ENCODE data around the gene CXorf38.

CXorf38 gene

GRCh38 chrX:40647307-40648197 is at the start of gene CXorf38:
Gene CXorf38, minus strand, starts transcription at chrX:40647561. Its CDS starts 41 bp downstream, at chrX:40647520.
- peak; percentile 94 for DNase-seq

- peak; percentile 5 for DNase-seq
These were observed 47.4 kb upstream of the CXorf38 start for GRCh38 chrX:40694802-40695201.

GRCh38 chrX:40688929-40689328 is 41.6 kb upstream of the CXorf38 start:
- no peak for DNase-seq

GRCh38 chrX:40687169-40687568 is 39.8 kb upstream of the CXorf38 start:
- no peak for DNase-seq

GRCh38 chrX:40685362-40685918 is 38.1 kb upstream of the CXorf38 start:
- DNase-seq: peak; percentile 9

- DNase-seq: no peak
These were observed 36.7 kb upstream of the CXorf38 start for GRCh38 chrX:40684092-40684491.

- DNase-seq: peak; percentile 6
These were observed 35.9 kb upstream of the CXorf38 start for GRCh38 chrX:40683245-40683644.

GRCh38 chrX:40671126-40671525 is 23.8 kb upstream of the CXorf38 start:
- no peak for DNase-seq

- no peak for DNase-seq
These were observed 16.7 kb upstream of the CXorf38 start for GRCh38 chrX:40663880-40664630.

GRCh38 chrX:40663078-40663740 is 15.8 kb upstream of the CXorf38 start:
- DNase-seq: no peak

GRCh38 chrX:40661489-40661888 is 14.1 kb upstream of the CXorf38 start:
- no peak for DNase-seq

GRCh38 chrX:40660381-40660780 is 13.0 kb upstream of the CXorf38 start:
- no peak for DNase-seq

GRCh38 chrX:40653535-40653934 is 6.2 kb upstream of the CXorf38 start:
- DNase-seq: no peak

GRCh38 chrX:40652664-40653063 is 5.3 kb upstream of the CXorf38 start:
- no peak for DNase-seq

- DNase-seq: peak; percentile 70
These were observed 4.4 kb upstream of the CXorf38 start for GRCh38 chrX:40651620-40652223.

GRCh38 chrX:40646489-40647306 is 663 bp downstream of the CXorf38 start:
- peak; percentile 41 for DNase-seq

GRCh38 chrX:40644821-40645358 is 2.5 kb downstream of the CXorf38 start:
- peak; percentile 85 for DNase-seq

- peak; percentile 82 for DNase-seq
These were observed 3.2 kb downstream of the CXorf38 start for GRCh38 chrX:40644176-40644575.

GRCh38 chrX:40637687-40638086 is 9.7 kb downstream of the CXorf38 start:
- no peak for DNase-seq

- DNase-seq: no peak
These were observed 15.2 kb downstream of the CXorf38 start for GRCh38 chrX:40632199-40632598.

GRCh38 chrX:40628506-40628905 is 18.9 kb downstream of the CXorf38 start:
- peak; percentile 18 for DNase-seq

Measured in suppressor macrophage treated with lipopolysaccharide for 4 hours (primary cell).